GM10266 (cell line): ENCODE data around the gene RIC3.

ENCODE experiments used
- DNase-seq: peaks from one replicate; pipeline ENCODE4 v3.0.0; 2012; ENCODE audit errors: extremely low spot score
- TF ChIP-seq, protein P1 (sequence below): IDR thresholded peaks from 2 replicates; pipeline ENCODE4 v1.5.1; 2012; ENCODE audit warnings: mild to moderate bottlenecking, low read depth; ENCODE audit not compliant: control insufficient read depth, insufficient read depth; ENCODE audit errors: missing control alignments

The RIC3 gene

DNA sequence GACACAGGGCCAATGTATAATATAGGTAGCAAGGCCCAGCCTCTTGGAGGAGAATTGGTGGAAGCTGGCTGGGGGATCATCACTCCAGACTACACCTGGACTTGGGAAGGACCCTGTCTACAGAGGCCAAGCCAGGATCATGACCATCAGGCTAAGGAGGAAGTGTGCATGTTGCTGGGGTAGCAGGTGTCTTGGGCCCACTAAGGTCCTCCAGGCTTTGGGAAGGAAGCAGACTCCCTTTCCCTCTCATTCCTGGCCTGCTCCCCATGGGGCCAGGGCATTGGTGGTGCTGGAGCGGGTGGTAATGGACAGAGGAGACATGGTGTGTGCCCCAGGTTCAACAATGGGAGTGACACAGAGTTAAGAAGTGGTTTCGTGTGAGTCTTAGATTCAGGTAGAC lies 103.8 kb downstream of the RIC3 start:
- no peak for DNase-seq
- TF ChIP-seq, protein P1, sequence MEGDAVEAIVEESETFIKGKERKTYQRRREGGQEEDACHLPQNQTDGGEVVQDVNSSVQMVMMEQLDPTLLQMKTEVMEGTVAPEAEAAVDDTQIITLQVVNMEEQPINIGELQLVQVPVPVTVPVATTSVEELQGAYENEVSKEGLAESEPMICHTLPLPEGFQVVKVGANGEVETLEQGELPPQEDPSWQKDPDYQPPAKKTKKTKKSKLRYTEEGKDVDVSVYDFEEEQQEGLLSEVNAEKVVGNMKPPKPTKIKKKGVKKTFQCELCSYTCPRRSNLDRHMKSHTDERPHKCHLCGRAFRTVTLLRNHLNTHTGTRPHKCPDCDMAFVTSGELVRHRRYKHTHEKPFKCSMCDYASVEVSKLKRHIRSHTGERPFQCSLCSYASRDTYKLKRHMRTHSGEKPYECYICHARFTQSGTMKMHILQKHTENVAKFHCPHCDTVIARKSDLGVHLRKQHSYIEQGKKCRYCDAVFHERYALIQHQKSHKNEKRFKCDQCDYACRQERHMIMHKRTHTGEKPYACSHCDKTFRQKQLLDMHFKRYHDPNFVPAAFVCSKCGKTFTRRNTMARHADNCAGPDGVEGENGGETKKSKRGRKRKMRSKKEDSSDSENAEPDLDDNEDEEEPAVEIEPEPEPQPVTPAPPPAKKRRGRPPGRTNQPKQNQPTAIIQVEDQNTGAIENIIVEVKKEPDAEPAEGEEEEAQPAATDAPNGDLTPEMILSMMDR, result no peak

DNA sequence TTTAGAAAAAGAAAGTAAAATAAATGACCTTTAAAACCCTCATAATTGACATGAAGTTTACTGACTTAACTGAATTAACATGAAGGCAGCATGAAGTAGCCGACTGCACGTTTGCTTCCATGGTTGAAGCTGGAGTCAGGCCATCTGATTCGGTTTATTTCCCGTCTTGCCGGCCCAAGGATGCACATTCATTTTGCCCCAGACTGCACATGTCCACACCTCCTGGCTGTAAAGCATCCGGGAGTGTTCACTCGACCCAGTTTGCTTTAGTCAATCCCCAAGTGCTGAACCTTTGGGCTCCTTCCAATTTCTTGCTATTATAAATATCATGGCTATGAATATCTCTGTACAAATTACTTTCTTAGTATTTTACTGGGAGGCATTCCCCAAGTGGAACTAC lies 105.5 kb downstream of the RIC3 start:
- no peak for DNase-seq
- TF ChIP-seq, protein P1, result no peak

DNA sequence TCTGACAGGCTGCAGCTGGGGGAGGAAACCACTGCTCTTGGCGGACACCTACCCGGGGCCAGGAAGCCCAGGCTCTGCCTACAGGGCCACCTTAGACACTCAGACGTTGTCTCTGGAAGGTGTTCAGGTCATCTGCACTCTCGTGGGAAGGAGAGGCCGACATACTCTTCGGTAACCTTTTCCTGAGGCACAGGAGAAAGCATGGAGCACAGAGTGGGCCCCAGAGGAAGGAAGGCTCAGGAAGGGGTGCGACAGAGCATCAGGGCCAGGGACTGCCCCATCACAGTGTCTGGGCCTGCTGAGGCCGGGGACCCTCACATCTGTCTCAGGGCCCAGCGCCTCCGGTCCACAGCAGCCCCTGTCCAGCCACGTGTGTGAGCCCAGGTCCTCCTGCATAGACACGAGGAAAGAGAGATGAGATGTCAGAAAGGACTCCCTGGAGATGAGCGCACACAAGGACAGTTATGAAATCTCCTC lies 106.0 kb downstream of the RIC3 start:
- no peak for DNase-seq
- TF ChIP-seq, protein P1, result no peak

DNA sequence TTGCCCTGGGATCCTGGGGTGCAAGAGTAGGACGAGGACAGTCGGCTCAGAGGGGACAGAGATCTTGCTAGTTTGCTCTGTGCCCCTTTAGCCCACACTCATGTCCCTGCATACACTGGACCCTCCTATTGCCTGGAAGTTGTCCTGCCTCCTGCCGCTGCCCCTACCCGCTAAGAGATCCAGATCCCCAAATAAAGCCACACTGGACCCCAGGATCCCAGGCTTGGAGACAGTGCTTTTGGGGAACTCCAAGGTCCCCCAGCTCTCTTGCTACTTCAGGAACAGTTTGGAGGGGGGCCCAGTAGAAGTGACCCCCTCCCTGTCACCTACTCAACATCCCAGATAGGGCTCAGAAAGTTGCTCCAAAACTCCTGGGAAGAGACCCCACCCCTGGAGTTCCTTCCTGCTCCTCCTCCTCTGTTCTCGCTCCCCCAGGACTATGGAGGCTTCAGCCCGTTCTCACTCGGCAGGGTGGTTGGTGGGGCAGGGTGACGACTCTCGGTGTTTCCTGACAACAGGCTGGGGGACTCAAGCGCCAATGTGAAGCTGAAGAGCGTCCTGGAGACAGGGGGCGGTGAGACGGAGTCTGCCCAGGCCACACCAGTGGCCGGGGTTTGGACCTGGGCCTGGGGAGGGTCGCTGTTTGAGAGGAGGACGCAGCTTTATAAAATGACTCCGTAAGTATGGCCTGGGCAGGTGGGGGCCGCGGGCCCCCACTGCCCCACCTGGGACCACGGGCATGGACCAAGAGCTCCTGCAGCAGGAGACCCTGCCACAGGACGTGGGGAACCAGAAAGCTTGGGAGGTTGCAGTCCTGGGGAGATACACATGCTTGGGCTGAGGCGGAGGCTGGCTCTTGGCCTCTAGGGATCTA lies 107.0 kb downstream of the RIC3 start:
- DNase-seq, result no peak
- TF ChIP-seq, protein P1, result no peak

DNA sequence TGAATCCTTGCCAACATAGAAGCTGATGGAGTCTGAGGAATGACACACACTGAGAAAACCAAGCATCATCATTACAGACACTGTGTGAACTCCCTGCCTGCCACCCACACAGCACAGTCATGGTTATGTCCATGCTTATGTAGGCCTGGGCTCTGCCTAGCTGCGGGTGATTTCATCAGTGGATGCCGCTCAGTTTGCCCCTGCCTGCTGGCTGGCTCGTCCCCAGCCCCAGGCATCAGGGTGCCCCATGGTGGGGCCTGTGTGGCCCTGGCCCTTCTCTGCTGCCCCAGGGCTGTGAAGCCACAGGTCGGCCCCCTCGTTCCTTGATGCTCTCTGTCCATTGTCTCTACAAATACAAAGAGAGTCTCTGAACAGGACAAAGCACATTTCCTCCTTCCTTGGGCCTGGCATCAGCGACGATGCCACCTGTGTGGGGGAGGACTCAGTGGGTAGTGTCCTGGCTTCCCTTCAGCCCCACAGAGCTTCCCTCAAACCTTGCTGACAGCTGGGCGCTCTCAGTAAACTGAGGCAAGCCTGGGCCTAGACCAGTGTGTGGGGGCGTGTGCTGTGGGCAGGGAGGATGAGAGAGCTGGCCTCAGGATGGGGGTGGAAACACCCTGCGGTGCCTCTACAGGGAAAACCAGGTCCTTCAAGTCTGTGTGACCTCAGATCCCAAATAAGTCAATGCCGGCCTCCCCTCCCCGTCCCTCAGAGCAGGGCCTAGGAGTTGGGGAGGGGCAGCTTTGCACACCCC lies 107.8 kb downstream of the RIC3 start:
- no peak for DNase-seq
- TF ChIP-seq, protein P1, result no peak

DNA sequence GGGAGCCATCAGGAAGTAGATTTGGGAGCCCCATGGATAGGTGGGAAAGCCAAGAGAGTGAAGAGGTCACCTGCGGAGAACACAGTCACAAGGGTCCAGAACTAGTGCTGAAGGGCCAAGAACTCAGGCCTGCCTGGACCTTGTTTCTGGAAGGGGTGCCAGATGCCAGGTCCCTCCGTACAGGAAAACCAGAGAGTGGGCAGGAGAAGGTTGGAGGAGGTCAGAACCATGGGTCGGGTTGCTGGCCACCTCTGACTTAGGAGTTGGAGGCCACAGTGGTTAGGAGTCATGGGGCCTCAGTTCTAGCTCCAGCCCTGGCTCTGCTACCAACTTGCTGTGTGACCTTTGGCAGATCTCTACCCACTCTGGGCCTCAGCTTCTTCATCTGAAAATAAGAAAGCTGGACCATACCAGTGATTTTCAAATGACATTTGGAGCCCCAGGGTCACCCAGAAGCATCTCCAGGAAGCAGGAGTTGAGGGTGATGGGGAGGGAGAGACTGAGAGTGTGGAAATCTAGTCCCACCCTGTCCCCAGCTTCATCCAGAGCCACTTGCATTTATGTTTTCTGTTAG lies 108.6 kb downstream of the RIC3 start:
- TF ChIP-seq, protein P1, result no peak
- DNase-seq, result no peak
